Measurements from ENCODE around the gene TBCD.

Gene TBCD

DNA sequence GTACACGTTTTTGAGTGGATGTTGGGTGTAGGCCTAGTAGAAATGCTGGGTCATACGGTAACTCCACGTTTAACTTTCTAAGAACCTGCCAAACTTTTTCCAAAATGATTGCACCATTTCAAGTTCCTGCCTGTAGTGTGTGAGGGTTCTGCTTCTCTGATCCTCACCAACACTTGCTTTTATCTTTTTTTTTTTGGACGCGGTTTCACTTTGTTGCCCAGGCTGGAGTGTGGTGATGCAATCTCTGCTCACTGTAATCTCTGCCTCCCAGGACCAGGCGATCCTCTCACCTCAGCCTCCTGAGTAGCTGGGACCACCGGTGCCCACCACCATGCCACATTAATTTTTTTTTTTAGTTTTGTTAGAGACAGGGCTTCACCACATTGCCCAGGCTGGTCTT is 64.5 kb downstream of the TBCD start:
- H3K27ac ChIP-seq (ENCODE audit: low read depth, low read length), result no peak overlapping the region
- no peaks in the 10 kb centered on the region for H3K4me1 ChIP-seq (ENCODE audit: control insufficient read depth in 1 of 2, insufficient read depth in 2 of 2, low read length in 2 of 2)
- no peaks in the 10 kb centered on the region for H3K27me3 ChIP-seq (ENCODE audit: control insufficient read depth in 1 of 2, insufficient read depth in 2 of 2, low read length in 2 of 2)
- no peak overlapping the region for H3K9ac ChIP-seq (ENCODE audit: low read depth in 1 of 2, low read length in 2 of 2)
- H3K36me3 ChIP-seq (ENCODE audit: control insufficient read depth in 1 of 2, insufficient read depth in 2 of 2, low read length in 2 of 2), result peaks cover 15 to 24% of the 10 kb centered on the region in 2 donors
- peaks cover 3 to 11% of the 10 kb centered on the region in 2 donors for H3K9me3 ChIP-seq (ENCODE audit: control insufficient read depth in 1 of 2, low read length in 2 of 2)
- H3K4me3 ChIP-seq (ENCODE audit: low read depth in 1 of 2, low read length in 2 of 2), result no peak overlapping the region

DNA sequence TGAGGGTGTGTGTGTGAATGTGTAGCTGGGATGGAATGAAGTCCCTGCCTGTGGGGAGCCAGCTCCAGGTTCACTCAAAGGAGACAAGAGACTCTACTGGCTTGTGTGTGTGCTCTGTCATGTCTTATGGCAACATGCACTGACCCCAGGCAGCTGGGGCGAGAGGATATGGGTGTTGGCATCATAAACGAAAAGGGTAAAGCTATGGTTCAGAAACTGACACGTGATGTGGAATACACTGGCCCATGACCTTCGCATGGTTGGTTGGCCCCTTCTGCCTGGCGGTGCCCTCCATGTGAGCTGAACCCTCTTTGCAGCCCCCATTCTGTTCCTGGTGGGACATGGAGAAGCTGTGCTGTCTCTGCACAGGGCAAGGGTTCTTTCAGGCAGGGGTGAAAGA is 66.1 kb downstream of the TBCD start:
- peaks cover 17 to 20% of the 10 kb centered on the region in 2 donors for H3K36me3 ChIP-seq (ENCODE audit: control insufficient read depth in 1 of 2, insufficient read depth in 2 of 2, low read length in 2 of 2)
- H3K9ac ChIP-seq (ENCODE audit: low read depth in 1 of 2, low read length in 2 of 2), result no peak overlapping the region
- no peak overlapping the region for H3K4me3 ChIP-seq (ENCODE audit: low read depth in 1 of 2, low read length in 2 of 2)
- no peaks in the 10 kb centered on the region for H3K27me3 ChIP-seq (ENCODE audit: control insufficient read depth in 1 of 2, insufficient read depth in 2 of 2, low read length in 2 of 2)
- H3K27ac ChIP-seq (ENCODE audit: low read depth, low read length), result no peak overlapping the region
- peaks cover 3 to 11% of the 10 kb centered on the region in 2 donors for H3K9me3 ChIP-seq (ENCODE audit: control insufficient read depth in 1 of 2, low read length in 2 of 2)
- H3K4me1 ChIP-seq (ENCODE audit: control insufficient read depth in 1 of 2, insufficient read depth in 2 of 2, low read length in 2 of 2), result no peaks in the 10 kb centered on the region

DNA sequence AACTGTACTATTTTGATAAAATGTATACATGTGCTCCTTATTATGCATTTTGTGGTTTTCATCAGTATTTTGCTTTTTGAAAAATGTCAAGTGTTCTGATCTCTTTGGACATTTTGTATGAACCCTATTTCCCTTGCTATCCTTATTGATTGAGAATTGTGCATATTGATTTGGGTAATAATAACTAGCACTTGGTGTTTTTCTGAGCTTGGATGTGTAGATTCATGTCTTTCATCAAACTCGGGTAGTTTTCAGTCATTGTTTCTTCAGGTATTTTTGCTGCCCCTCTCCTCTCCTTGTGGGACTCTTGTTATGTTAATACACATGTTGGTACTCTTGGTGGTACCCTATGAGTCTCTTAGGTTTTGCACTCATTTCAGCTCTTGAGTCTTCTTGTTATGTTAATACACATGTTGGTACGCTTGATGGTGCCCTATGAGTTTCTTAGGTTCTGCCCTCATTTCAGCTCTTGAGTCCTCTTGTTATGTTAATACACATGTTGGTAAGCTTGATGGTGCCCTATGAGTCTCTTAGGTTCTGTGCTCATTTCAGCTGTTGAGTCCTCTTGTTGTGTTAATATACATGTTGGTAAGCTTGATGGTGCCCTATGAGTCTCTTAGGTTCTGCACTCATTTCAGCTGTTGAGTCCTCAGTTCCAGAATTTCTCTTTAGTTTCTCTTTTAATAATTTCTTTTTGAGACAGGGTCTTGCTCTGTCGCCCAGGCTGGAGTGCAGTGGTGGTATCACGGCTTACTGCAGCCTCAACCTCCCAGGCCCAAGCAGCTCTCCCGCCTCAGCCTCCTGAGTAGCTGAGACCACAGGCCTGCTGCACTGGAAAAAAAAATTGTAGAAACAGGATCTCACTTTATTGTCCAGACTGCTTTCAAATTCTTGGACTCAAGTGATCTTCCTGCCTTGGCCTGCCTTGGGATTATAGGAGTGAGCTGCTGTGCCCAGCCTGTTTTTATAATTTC is 68.7 kb downstream of the TBCD start:
- no peaks in the 10 kb centered on the region for H3K4me1 ChIP-seq (ENCODE audit: control insufficient read depth in 1 of 2, insufficient read depth in 2 of 2, low read length in 2 of 2)
- H3K9ac ChIP-seq (ENCODE audit: low read depth in 1 of 2, low read length in 2 of 2), result no peak overlapping the region
- no peaks in the 10 kb centered on the region for H3K27me3 ChIP-seq (ENCODE audit: control insufficient read depth in 1 of 2, insufficient read depth in 2 of 2, low read length in 2 of 2)
- H3K27ac ChIP-seq (ENCODE audit: low read depth, low read length), result no peak overlapping the region
- H3K9me3 ChIP-seq (ENCODE audit: control insufficient read depth in 1 of 2, low read length in 2 of 2), result peaks cover 3 to 11% of the 10 kb centered on the region in 2 donors
- H3K36me3 ChIP-seq (ENCODE audit: control insufficient read depth in 1 of 2, insufficient read depth in 2 of 2, low read length in 2 of 2), result peaks cover 14 to 20% of the 10 kb centered on the region in 2 donors
- H3K4me3 ChIP-seq (ENCODE audit: low read depth in 1 of 2, low read length in 2 of 2), result no peak overlapping the region

DNA sequence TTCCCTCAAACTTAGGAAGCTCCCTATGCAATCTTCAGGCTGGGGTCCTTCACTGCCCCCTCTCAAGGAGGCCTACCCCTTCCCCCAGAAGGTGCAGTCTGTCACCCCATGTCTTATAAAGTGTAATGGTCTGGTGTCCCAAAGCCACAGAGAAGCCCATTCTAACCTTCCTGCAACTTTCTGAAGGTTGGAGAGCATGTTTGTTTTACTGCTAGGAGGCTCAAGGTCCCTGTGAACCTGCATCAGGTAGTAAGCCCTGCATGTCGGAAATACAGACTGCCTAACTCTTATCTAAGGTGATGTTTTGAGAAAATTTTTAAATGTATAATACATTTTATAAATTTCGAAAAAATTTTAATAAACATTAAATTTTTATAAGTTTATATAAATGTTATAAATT is 69.7 kb downstream of the TBCD start:
- no peak overlapping the region for H3K4me3 ChIP-seq (ENCODE audit: low read depth in 1 of 2, low read length in 2 of 2)
- H3K27me3 ChIP-seq (ENCODE audit: control insufficient read depth in 1 of 2, insufficient read depth in 2 of 2, low read length in 2 of 2), result no peaks in the 10 kb centered on the region
- no peak overlapping the region for H3K9ac ChIP-seq (ENCODE audit: low read depth in 1 of 2, low read length in 2 of 2)
- H3K9me3 ChIP-seq (ENCODE audit: control insufficient read depth in 1 of 2, low read length in 2 of 2), result peaks cover 3 to 11% of the 10 kb centered on the region in 2 donors
- peaks cover 9 to 15% of the 10 kb centered on the region in 2 donors for H3K36me3 ChIP-seq (ENCODE audit: control insufficient read depth in 1 of 2, insufficient read depth in 2 of 2, low read length in 2 of 2)
- peak overlapping the region; percentile 8 for H3K27ac ChIP-seq (ENCODE audit: low read depth, low read length)
- no peaks in the 10 kb centered on the region for H3K4me1 ChIP-seq (ENCODE audit: control insufficient read depth in 1 of 2, insufficient read depth in 2 of 2, low read length in 2 of 2)

DNA sequence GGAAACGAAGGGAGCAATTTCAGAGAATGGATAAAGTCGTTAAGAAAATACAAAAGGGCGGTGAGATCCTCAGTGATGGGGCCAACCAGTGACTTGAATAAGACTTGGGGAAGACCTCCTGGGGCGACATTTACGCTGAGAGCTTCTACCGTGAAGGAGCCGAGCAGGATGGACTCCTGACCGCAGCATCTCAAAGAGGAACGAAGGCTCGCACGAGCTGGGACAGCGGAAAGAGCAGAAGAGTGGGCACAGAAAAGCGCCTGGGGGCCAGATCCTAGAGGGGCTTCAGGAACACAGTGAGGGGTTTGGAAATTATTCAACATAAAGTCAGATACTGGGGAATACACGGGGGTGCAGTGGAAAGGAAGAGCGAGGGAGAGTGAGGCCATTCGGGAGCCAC is 70.4 kb downstream of the TBCD start:
- H3K9me3 ChIP-seq (ENCODE audit: control insufficient read depth in 1 of 2, low read length in 2 of 2), result peaks cover 3 to 11% of the 10 kb centered on the region in 2 donors
- no peak overlapping the region for H3K4me3 ChIP-seq (ENCODE audit: low read depth in 1 of 2, low read length in 2 of 2)
- H3K27ac ChIP-seq (ENCODE audit: low read depth, low read length), result no peak overlapping the region
- H3K9ac ChIP-seq (ENCODE audit: low read depth in 1 of 2, low read length in 2 of 2), result no peak overlapping the region
- no peaks in the 10 kb centered on the region for H3K27me3 ChIP-seq (ENCODE audit: control insufficient read depth in 1 of 2, insufficient read depth in 2 of 2, low read length in 2 of 2)
- H3K4me1 ChIP-seq (ENCODE audit: control insufficient read depth in 1 of 2, insufficient read depth in 2 of 2, low read length in 2 of 2), result no peaks in the 10 kb centered on the region
- H3K36me3 ChIP-seq (ENCODE audit: control insufficient read depth in 1 of 2, insufficient read depth in 2 of 2, low read length in 2 of 2), result peaks cover 9 to 18% of the 10 kb centered on the region in 2 donors

DNA sequence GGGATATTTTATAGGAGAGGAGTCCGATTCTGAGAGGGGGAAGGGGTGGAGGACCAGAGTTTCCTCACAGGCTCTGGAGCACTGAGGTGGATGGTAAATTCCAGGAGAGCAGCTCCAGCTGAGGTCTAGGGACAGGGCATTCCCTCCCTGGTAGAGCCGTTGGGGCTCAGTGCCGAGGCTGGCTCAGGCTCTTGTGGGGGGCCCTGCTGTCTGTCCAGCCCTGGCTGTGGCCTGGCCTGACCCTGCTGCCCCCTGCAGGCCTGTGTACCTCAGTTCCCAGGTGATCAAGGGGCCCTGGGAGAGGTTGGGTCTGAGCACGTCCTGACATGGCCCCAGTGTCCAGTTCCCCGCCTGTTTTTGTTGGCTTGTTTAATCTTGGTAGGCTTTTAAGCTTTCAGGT is 71.1 kb downstream of the TBCD start:
- Histone ChIP-seq H3K9me3 (ENCODE audit: control insufficient read depth in 1 of 2, low read length in 2 of 2) (peaks cover 3 to 11% of the 10 kb centered on the region in 2 donors), H3K9ac (ENCODE audit: low read depth in 1 of 2, low read length in 2 of 2) (no peak overlapping the region), H3K4me1 (ENCODE audit: control insufficient read depth in 1 of 2, insufficient read depth in 2 of 2, low read length in 2 of 2) (no peaks in the 10 kb centered on the region), H3K27ac (ENCODE audit: low read depth, low read length) (no peak overlapping the region), H3K27me3 (ENCODE audit: control insufficient read depth in 1 of 2, insufficient read depth in 2 of 2, low read length in 2 of 2) (no peaks in the 10 kb centered on the region), H3K4me3 (ENCODE audit: low read depth in 1 of 2, low read length in 2 of 2) (no peak overlapping the region), H3K36me3 (ENCODE audit: control insufficient read depth in 1 of 2, insufficient read depth in 2 of 2, low read length in 2 of 2) (peaks cover 12 to 19% of the 10 kb centered on the region in 2 donors)

DNA sequence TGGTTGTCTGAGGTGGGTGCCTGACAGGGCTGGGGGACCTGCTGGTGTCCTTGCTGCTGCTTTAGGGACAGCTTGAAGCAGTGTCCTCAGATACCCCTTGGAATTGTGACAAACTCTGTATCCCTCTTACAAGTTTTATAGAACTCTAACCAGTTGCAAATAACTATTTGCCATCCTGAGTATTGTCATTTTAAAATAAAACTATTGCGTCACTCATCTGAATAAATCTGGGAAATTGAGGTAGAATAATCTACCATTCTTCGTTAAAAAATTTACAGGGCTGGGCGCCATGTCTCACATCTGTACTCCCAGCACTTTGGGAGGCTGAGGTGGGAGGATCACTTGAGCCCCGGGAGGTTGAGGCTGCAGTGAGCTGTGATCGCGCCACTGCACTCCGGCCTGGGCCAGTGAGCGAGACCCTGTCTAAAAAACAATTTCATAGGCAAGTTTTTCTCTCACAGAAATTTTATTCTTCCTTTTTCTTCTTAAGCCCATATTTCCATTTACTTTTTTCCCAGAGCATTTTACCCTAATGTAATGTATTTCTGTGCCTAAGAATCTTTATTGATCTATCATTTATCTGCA is 73.8 kb downstream of the TBCD start:
- Histone ChIP-seq H3K27ac (ENCODE audit: low read depth, low read length) (no peak overlapping the region), H3K9me3 (ENCODE audit: control insufficient read depth in 1 of 2, low read length in 2 of 2) (peaks cover 0 to under 1% of the 10 kb centered on the region in 2 donors), H3K9ac (ENCODE audit: low read depth in 1 of 2, low read length in 2 of 2) (no peak overlapping the region), H3K36me3 (ENCODE audit: control insufficient read depth in 1 of 2, insufficient read depth in 2 of 2, low read length in 2 of 2) (peaks cover 5 to 22% of the 10 kb centered on the region in 2 donors), H3K27me3 (ENCODE audit: control insufficient read depth in 1 of 2, insufficient read depth in 2 of 2, low read length in 2 of 2) (no peaks in the 10 kb centered on the region), H3K4me3 (ENCODE audit: low read depth in 1 of 2, low read length in 2 of 2) (no peak overlapping the region), H3K4me1 (ENCODE audit: control insufficient read depth in 1 of 2, insufficient read depth in 2 of 2, low read length in 2 of 2) (no peaks in the 10 kb centered on the region)

DNA sequence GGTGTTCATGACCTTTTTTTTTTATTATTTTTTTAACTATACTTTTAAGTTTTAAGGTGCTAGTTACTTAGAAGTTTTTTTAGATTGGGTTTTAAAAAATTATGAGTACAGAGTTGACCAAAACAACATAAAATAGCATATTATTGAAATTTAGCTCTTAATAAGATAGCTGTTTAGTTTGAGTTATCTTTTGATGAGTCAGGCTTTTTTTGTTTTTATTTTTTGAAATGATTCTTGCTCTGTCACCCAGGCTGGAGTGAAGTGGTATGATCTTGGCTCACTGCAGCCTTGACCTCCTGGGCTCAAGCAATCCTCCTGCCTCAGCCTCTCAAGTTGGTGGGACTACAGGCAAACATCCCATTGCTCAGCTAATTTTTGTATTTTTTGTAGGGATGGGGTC is 74.3 kb downstream of the TBCD start:
- peaks cover 10 to 22% of the 10 kb centered on the region in 2 donors for H3K36me3 ChIP-seq (ENCODE audit: control insufficient read depth in 1 of 2, insufficient read depth in 2 of 2, low read length in 2 of 2)
- H3K27ac ChIP-seq (ENCODE audit: low read depth, low read length), result no peak overlapping the region
- H3K27me3 ChIP-seq (ENCODE audit: control insufficient read depth in 1 of 2, insufficient read depth in 2 of 2, low read length in 2 of 2), result no peaks in the 10 kb centered on the region
- no peak overlapping the region for H3K9ac ChIP-seq (ENCODE audit: low read depth in 1 of 2, low read length in 2 of 2)
- H3K9me3 ChIP-seq (ENCODE audit: control insufficient read depth in 1 of 2, low read length in 2 of 2), result no peaks in the 10 kb centered on the region
- no peak overlapping the region for H3K4me3 ChIP-seq (ENCODE audit: low read depth in 1 of 2, low read length in 2 of 2)
- H3K4me1 ChIP-seq (ENCODE audit: control insufficient read depth in 1 of 2, insufficient read depth in 2 of 2, low read length in 2 of 2), result no peaks in the 10 kb centered on the region

DNA sequence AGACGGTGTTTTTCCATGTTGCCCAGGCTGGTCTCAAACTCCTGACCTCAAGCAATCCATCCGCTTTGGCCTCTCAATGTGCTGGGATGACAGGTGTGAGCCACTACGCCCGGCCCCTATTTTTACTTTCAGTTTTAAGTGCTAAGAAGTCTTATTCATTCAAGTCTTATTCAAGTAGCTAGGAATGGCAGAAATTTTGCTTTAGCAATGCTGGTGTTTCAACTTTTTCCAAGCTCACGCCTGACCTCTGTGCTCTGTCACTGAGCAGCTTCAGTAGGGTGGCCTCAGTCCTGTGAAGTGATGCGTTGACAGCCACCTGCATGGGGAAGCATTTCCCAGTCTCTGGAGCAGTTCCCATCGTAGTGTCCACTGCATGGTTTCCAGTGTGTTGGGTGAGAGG is 75.1 kb downstream of the TBCD start:
- Histone ChIP-seq H3K27ac (ENCODE audit: low read depth, low read length) (no peak overlapping the region), H3K4me3 (ENCODE audit: low read depth in 1 of 2, low read length in 2 of 2) (no peak overlapping the region), H3K9me3 (ENCODE audit: control insufficient read depth in 1 of 2, low read length in 2 of 2) (no peaks in the 10 kb centered on the region), H3K9ac (ENCODE audit: low read depth in 1 of 2, low read length in 2 of 2) (no peak overlapping the region), H3K27me3 (ENCODE audit: control insufficient read depth in 1 of 2, insufficient read depth in 2 of 2, low read length in 2 of 2) (no peaks in the 10 kb centered on the region), H3K36me3 (ENCODE audit: control insufficient read depth in 1 of 2, insufficient read depth in 2 of 2, low read length in 2 of 2) (peaks cover 10 to 22% of the 10 kb centered on the region in 2 donors), H3K4me1 (ENCODE audit: control insufficient read depth in 1 of 2, insufficient read depth in 2 of 2, low read length in 2 of 2) (no peaks in the 10 kb centered on the region)

DNA sequence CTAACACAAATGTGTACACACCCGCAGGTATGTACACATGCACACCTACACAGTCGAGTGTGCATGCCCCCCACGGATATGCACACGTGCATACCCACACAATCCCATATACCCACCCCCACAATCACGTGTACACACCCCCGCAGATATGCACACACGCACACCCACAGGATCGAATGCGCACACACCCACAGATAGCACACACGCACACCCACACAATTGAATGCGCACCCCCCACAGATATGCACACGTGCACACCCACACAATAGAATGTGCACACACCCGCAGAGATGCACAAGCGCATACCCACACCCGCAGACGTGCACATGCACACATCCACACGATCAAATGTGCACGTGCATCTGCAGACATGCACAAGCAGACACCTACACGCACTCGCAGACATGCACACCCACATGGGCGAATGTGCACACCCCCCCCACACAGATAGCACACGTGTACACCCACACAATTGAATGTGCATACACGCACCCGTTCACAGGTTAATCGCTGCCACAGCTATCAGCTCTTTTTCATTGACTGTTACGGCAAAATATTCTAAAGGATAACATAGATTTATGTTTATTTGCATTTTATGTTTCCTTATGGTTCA is 77.1 kb downstream of the TBCD start:
- H3K36me3 ChIP-seq (ENCODE audit: control insufficient read depth in 1 of 2, insufficient read depth in 2 of 2, low read length in 2 of 2), result peaks cover 10 to 28% of the 10 kb centered on the region in 2 donors

More for the DNA sequence above, 77.1 kb downstream of the TBCD start:
- Histone ChIP-seq H3K27me3 (ENCODE audit: control insufficient read depth in 1 of 2, insufficient read depth in 2 of 2, low read length in 2 of 2) (no peaks in the 10 kb centered on the region), H3K9me3 (ENCODE audit: control insufficient read depth in 1 of 2, low read length in 2 of 2) (no peaks in the 10 kb centered on the region), H3K4me3 (ENCODE audit: low read depth in 1 of 2, low read length in 2 of 2) (no peak overlapping the region), H3K4me1 (ENCODE audit: control insufficient read depth in 1 of 2, insufficient read depth in 2 of 2, low read length in 2 of 2) (no peaks in the 10 kb centered on the region), H3K27ac (ENCODE audit: low read depth, low read length) (no peak overlapping the region), H3K9ac (ENCODE audit: low read depth in 1 of 2, low read length in 2 of 2) (no peak overlapping the region)

Data from duodenal mucosa (tissue), 2 donors.